HAP-1 (cell line): ENCODE measurements around the gene SNX22.

Source experiments
- DNase-seq, 2 experiments: peaks; one replicate each; pipeline ENCODE4 v3.0.0-alpha.2; 2016 to 2020; ENCODE audit warnings: low spot score in 2 of 2
- H3K27me3 ChIP-seq: fragments of 250-450 bp; sonication (Bioruptor Pico); 2 replicates; pipeline ENCODE4 v1.5.1; 2020; ENCODE audit warnings: low read depth, mild to moderate bottlenecking, moderate library complexity
- H3K36me3 ChIP-seq: fragments of 250-450 bp; sonication (Bioruptor Pico); replicated peaks from 2 replicates; pipeline ENCODE4 v1.5.1; 2020; ENCODE audit warnings: mild to moderate bottlenecking
- H3K4me1 ChIP-seq: fragments of 250-450 bp; sonication (Bioruptor Pico); 2 replicates; pipeline ENCODE4 v1.5.1; 2020; ENCODE audit warnings: mild to moderate bottlenecking
- H3K4me3 ChIP-seq: fragments of 250-450 bp; sonication (Bioruptor Pico); 2 replicates; pipeline ENCODE4 v1.5.1; 2020; ENCODE audit warnings: mild to moderate bottlenecking, moderate library complexity
- H3K9me3 ChIP-seq: fragments of 250-450 bp; sonication (Bioruptor Pico); 2 replicates; pipeline ENCODE4 v1.5.1; 2020; ENCODE audit warnings: mild to moderate bottlenecking, moderate library complexity
- in situ Hi-C: fragments of 300-500 bp; cut with MboI; formaldehyde crosslinking; loops from 3 replicates; pipeline ENCODE4 v1.14.3; 2020; ENCODE audit warnings: low sequenced_read_pairs, inconsistent platforms, mixed read lengths

Gene SNX22

DNA sequence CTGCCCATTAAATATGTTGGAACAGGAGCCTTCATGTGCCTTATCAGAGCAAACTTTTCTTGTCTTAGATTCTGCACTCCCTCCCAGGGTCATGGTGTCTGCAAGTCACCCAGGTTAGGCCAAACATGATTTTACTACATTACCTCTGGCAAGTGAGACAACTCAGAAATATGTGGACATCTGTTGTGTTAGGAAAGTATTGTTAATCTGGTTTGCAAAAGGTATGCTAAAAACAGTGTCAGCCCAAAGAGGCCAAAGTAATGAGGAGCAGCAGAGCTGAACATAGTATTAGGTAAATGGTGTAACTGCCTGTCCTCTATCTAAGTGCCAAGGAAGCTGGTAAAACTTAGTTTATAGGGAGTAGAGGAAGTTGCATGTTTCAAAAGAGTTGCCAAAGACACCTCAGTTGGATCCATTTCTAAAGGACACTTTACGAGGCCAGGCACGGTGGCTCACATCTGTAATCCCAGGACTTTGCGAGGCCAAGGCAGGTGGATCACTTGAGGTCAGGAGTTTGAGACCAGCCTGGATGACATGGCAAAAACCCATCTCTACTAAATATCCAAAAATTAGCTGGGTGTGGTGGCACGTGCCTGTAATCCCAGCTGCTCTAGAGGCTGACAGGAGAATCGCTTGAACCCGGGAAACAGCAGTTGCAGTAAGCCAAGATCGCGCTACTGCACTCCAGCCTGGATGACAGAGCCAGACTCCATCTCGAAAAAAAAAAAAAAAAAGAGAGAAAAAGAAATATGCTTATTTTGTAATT is 33.8 kb downstream of the SNX22 start:
- H3K4me3 ChIP-seq, result no peak overlapping the region
- H3K4me1 ChIP-seq, result 0 out of 2 replicates have a peak, but pooled peaks cover 4% of the 10 kb centered on the region
- no peaks in the 10 kb centered on the region for H3K9me3 ChIP-seq
- H3K27me3 ChIP-seq, result no peaks in the 10 kb centered on the region
- H3K36me3 ChIP-seq, result peaks cover 26% of the 10 kb centered on the region
- no peak for DNase-seq
- in situ Hi-C loops, result no loop called here

- peaks cover 13% of the 10 kb centered on the region for H3K4me1 ChIP-seq
- H3K36me3 ChIP-seq, result peaks cover 17% of the 10 kb centered on the region
- no peak for DNase-seq
- in situ Hi-C loops, result no loop called here
- no peak overlapping the region for H3K4me3 ChIP-seq
- no peaks in the 10 kb centered on the region for H3K27me3 ChIP-seq
- no peaks in the 10 kb centered on the region for H3K9me3 ChIP-seq
Measured at GRCh38 chr15:64187396-64188191, 36.1 kb downstream of the SNX22 start.

- Histone ChIP-seq H3K4me3 (no peak overlapping the region), H3K27me3 (no peaks in the 10 kb centered on the region), H3K9me3 (no peaks in the 10 kb centered on the region), H3K36me3 (peaks cover 16% of the 10 kb centered on the region), H3K4me1 (peaks cover 13% of the 10 kb centered on the region)
- peak; percentile 61 to 85 for DNase-seq
- in situ Hi-C loops, result no loop called here
Measured at GRCh38 chr15:64191971-64192830, 40.7 kb downstream of the SNX22 start.

GRCh38 chr15:64193971-64194370 is 42.4 kb downstream of the SNX22 start:
- in situ Hi-C loops, result no loop called here
- peak in 1 of 2 experiments; percentile 30 for DNase-seq
- H3K36me3 ChIP-seq, result peaks cover 13% of the 10 kb centered on the region; the same call in 1 of the 2 replicates

GRCh38 chr15:64197425-64197824 is 45.9 kb downstream of the SNX22 start:
- no peaks in the 10 kb centered on the region for H3K27me3 ChIP-seq
- peaks cover 1% of the 10 kb centered on the region for H3K4me1 ChIP-seq
- no peak for DNase-seq
- peaks cover 14% of the 10 kb centered on the region; the same call in 1 of the 2 replicates for H3K36me3 ChIP-seq
- no peaks in the 10 kb centered on the region for H3K9me3 ChIP-seq
- in situ Hi-C loops, result no loop called here
- H3K4me3 ChIP-seq, result no peak overlapping the region

More at GRCh38 chr15:64193971-64194370, 42.4 kb downstream of the SNX22 start:
- Histone ChIP-seq H3K9me3 (no peaks in the 10 kb centered on the region), H3K27me3 (no peaks in the 10 kb centered on the region), H3K4me3 (no peak overlapping the region), H3K4me1 (peaks cover 13% of the 10 kb centered on the region)

- in situ Hi-C loops, result loop anchor here (5.0 kb wide), 1 partner anchor 157 kb away; no protein-coding TSS in a partner anchor
- no peaks in the 10 kb centered on the region for H3K9me3 ChIP-seq
- peaks cover 16% of the 10 kb centered on the region for H3K36me3 ChIP-seq
- H3K4me3 ChIP-seq, result no peak overlapping the region
- H3K27me3 ChIP-seq, result no peaks in the 10 kb centered on the region
- H3K4me1 ChIP-seq, result peaks cover 3% of the 10 kb centered on the region; the same call in 1 of the 2 replicates
- DNase-seq, result no peak
Measured at GRCh38 chr15:64205202-64205601, 53.7 kb downstream of the SNX22 start.
